K562 (cell line): ENCODE measurements around the gene DPEP1. TPM values are rescaled to one million over a fixed set of nuclear protein-coding genes. Genes with fewer than 3 reads are reported as not detected.
A peak's percentile ranks its signal among the peaks of the same experiment; 100 is the strongest.
"Not testable (repeated sequence)": the region's sequence is repeated elsewhere in the genome, so short reads cannot be mapped to it uniquely, and the experiment has no call there.

Experiments used
- ATAC-seq: fragments of 200-7000 bp; cut with Tn5 transposase; 3 replicates; pipeline ENCODE4 v1.9.1; 2020; ENCODE audit warnings: moderate library complexity
- BruUV-seq: library from RNA; stranded (reverse); fragments of 400-500 nt; replicated peaks from 2 replicates; lab custom pipeline; 2021; lab: Mats Ljungman, UMichigan
- CTCF ChIA-PET: fragments of 300-600 bp; formaldehyde crosslinking; extraction: SDS; loops from one replicate; lab custom pipeline; 2021; ENCODE audit warnings: low intra/inter-chr PET ratio; lab: Yijun Ruan, JAX
- POLR2A ChIA-PET: fragments of 300-600, 350-650 bp; sonication (Branson Sonifier 250); formaldehyde crosslinking; extraction: SDS; loops from one replicate; lab custom pipeline; 2021; ENCODE audit warnings: antibody characterized with exemption, inconsistent platforms; lab: Yijun Ruan, JAX
- DNase-seq, 4 experiments: peaks; one replicate each; pipeline versions ENCODE4 v3.0.0 to v3.0.0-alpha.2; 2011 to 2018; ENCODE audit warnings: low spot score in 3 of 4, mixed read lengths in 3 of 4; ENCODE audit errors: extremely low read depth in 1 of 4
- FAIRE-seq: peaks from 2 replicates; lab custom pipeline; 2011; peaks lifted over from hg19 to GRCh38; lab: Jason Lieb, UNC
- H2AFZ ChIP-seq: 2 replicates; pipeline ENCODE4 v1.6.0; 2011; ENCODE audit warnings: low read depth, low read length, control low read depth, inconsistent platforms
- H3K27ac ChIP-seq: fragments of 200-600 bp; 3 replicates; pipeline ENCODE4 v1.8.0; 2011; ENCODE audit warnings: low read depth, mild to moderate bottlenecking, control low read depth, inconsistent platforms, low read length, moderate library complexity, mixed read lengths; ENCODE audit errors: extremely low read depth
- H3K27me3 ChIP-seq, 2 experiments: fragments of 300-600 bp in 1 of 2; 2 replicates in 1 of 2; 3 replicates in 1 of 2; pipeline versions ENCODE4 v1.6.0 to v1.8.0; 2011; ENCODE audit warnings: inconsistent platforms in 2 of 2, low read length in 2 of 2, mild to moderate bottlenecking in 1 of 2, mixed read lengths in 1 of 2, moderate library complexity in 1 of 2; ENCODE audit not compliant: control insufficient read depth in 2 of 2, insufficient read depth in 2 of 2
- H3K36me3 ChIP-seq: fragments of 300-600 bp; 3 replicates; pipeline ENCODE4 v1.8.0; 2011; ENCODE audit warnings: mild to moderate bottlenecking, low read length, inconsistent platforms; ENCODE audit not compliant: control insufficient read depth, insufficient read depth
- H3K4me1 ChIP-seq, 2 experiments: fragments of 200-600 bp in 1 of 2; replicated peaks in 1 of 2; 2 replicates in 1 of 2; 3 replicates in 1 of 2; pipeline versions ENCODE4 v1.5.1 to v1.8.0; 2011; ENCODE audit warnings: inconsistent platforms in 2 of 2, low read length in 2 of 2, mild to moderate bottlenecking in 1 of 2, mixed read lengths in 1 of 2, moderate library complexity in 1 of 2; ENCODE audit not compliant: control insufficient read depth in 2 of 2, insufficient read depth in 2 of 2
- H3K4me2 ChIP-seq: 2 replicates; pipeline ENCODE4 v1.6.1; 2011; ENCODE audit warnings: low read length, control low read depth, inconsistent platforms, mixed read lengths; ENCODE audit not compliant: insufficient read depth
- H3K4me3 ChIP-seq: fragments of 200-600 bp; sonication (generic), shearing (Covaris generic); 2 replicates; pipeline ENCODE4 v1.5.1; 2016; ENCODE audit warnings: control low read depth, inconsistent platforms
- H3K79me2 ChIP-seq: fragments of 200-600 bp; 3 replicates; pipeline ENCODE4 v1.8.0; 2011; ENCODE audit warnings: low read length, inconsistent platforms; ENCODE audit not compliant: control insufficient read depth, insufficient read depth
- H3K9ac ChIP-seq, 2 experiments: 2 replicates each; pipeline versions ENCODE4 v1.6.0 to v1.6.1; 2011; ENCODE audit warnings: low read depth in 2 of 2, low read length in 2 of 2, control low read depth in 1 of 2, inconsistent platforms in 1 of 2, mild to moderate bottlenecking in 1 of 2, mixed read lengths in 1 of 2; ENCODE audit not compliant: insufficient read depth in 1 of 2
- H3K9me1 ChIP-seq: one replicate; pipeline ENCODE4 v1.6.0; 2011; ENCODE audit warnings: inconsistent platforms, mild to moderate bottlenecking, low read length, moderate library complexity; ENCODE audit not compliant: control insufficient read depth, insufficient read depth
- H3K9me3 ChIP-seq: replicated peaks from 2 replicates; pipeline ENCODE4 v1.5.1; 2011; ENCODE audit warnings: low read depth, low read length, inconsistent platforms; ENCODE audit not compliant: control insufficient read depth, insufficient read depth
- H4K20me1 ChIP-seq: replicated peaks from 2 replicates; pipeline ENCODE4 v1.6.1; 2011; ENCODE audit warnings: low read length, inconsistent platforms, mixed read lengths; ENCODE audit not compliant: control insufficient read depth, insufficient read depth
- ETV6 ChIP-seq, 3 experiments: fragments of 150-350 bp in 1 of 3; sonication (generic) in 1 of 3; formaldehyde crosslinking in 1 of 3; IDR thresholded peaks; 2 replicates each; pipeline versions ENCODE4 v1.6.1 to v1.8.0; 2014 to 2022; ENCODE audit warnings: borderline replicate concordance in 2 of 3, low read depth in 2 of 3, antibody characterized with exemption in 1 of 3, low read length in 1 of 3, mild to moderate bottlenecking in 1 of 3, missing genetic modification reagents in 1 of 3
- HDAC2 ChIP-seq: fragments of 450-650 bp; IDR thresholded peaks from 2 replicates; pipeline ENCODE4 v1.6.1; 2016; ENCODE audit warnings: mild to moderate bottlenecking
- PCBP1 ChIP-seq: fragments of 200-400 bp; formaldehyde crosslinking; IDR thresholded peaks from 2 replicates; pipeline ENCODE4 v1.6.1; 2018; ENCODE audit warnings: mild to moderate bottlenecking, low read depth, low read length; ENCODE audit not compliant: poor library complexity, severe bottlenecking
- RFX5 ChIP-seq: IDR thresholded peaks from 2 replicates; pipeline ENCODE4 v1.6.1; 2011; ENCODE audit warnings: low read depth, mild to moderate bottlenecking, improper control_type of control experiment, low read length
- WGBS: fragments of 100-300 bp; shearing (Covaris generic); methylation state at CpG from one replicate; pipeline ENCODE4 v1.1.6; 2016; ENCODE audit warnings: low coverage, mixed read lengths; ENCODE audit not compliant: insufficient coverage; ENCODE audit errors: missing lambda C conversion rate; 5-methylcytosine and 5-hydroxymethylcytosine counted together
- in situ Hi-C: fragments of 300-500 bp; cut with MboI; formaldehyde crosslinking; loops from 4 replicates; pipeline ENCODE4 v1.15.0; 2018; ENCODE audit warnings: inconsistent platforms, mixed read lengths
- intact Hi-C: fragments of 100-400 bp; cut with micrococcal nuclease; formaldehyde crosslinking; loops from 2 replicates; pipeline ENCODE4 v1.14.2; 2022
- polyA plus RNA-seq, 8 experiments: library from polyadenylated mRNA; depleted of rRNA in 4 of 8; stranded (reverse) in 5 of 8; unstranded in 3 of 8; fragments of >200 nt; fragmentation: Nextera tagmentation in 2 of 8; fragmentation: Illumina TruSeq in 1 of 8; extraction: Ambion mirVana in 2 of 8; extraction: Trizol in 1 of 8; gene quantifications; 2 replicates each; pipeline versions ENCODE4 v1.2.1 to v1.2.3, GENCODE V29; 2011 to 2014; ENCODE audit warnings: inconsistent platforms in 1 of 8, missing spikeins in 1 of 8
- total RNA-seq, 7 experiments: library from RNA; depleted of rRNA in 6 of 7; stranded (reverse); fragments of >200 nt in 6 of 7; fragmentation: Illumina TruSeq in 2 of 7; extraction: Trizol in 2 of 7; gene quantifications; 2 replicates each; pipeline versions ENCODE4 v1.2.1 to v1.2.3, GENCODE V29; 2011 to 2021; ENCODE audit warnings: low replicate concordance in 1 of 7

Gene DPEP1
- total and polyA plus RNA-seq, 9 of the 15 experiments (the other 6 are each of a cell fraction or from before 2014, with no cell fraction given) = 0.14 to 0.31 (median 0.20) TPM; not detected in 6

DNA sequence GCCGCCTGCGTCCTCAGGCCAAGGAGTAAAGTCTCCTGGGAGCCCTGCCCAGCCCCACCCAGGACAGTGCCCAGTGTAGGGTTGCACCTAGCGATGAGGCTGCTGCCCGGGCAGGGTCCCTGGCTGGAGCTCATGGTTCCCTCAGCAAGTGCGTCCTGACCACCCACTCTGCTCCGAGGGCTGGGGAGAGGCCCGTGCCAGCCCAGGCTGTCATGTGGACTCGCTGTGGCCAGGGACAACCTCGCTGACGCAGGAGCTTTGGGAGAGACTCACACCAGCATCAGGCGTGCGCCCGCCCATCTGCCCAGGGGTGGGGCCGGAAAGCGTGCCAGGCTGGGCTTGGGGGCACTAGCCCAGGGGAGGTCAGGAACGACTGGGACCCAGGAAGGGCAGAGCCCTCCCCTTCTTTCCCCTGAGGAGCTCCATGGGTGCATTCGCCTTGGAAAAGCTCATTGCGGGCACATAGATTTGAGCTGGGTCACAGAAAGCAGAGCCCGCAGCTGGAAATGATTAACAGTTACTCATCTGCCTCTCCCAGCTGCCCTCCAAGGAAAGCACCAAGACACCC lies 19.7 kb downstream of the DPEP1 start:
- intact Hi-C loops = no loop called here
- Histone ChIP-seq H3K4me3 (no peak overlapping the region), H3K9ac (no peak overlapping the region; a peak in 1 of 4 replicates), H2AFZ (no peak overlapping the region), H3K36me3 (no peaks in the 10 kb centered on the region), H3K9me1 (no peaks in the 10 kb centered on the region), H3K4me2 (no peak overlapping the region), H3K79me2 (no peaks in the 10 kb centered on the region), H3K4me1 (peaks cover 0 to 46% of the 10 kb centered on the region in 2 experiments; a peak in 2 of 5 replicates), H3K27ac (no peak overlapping the region), H3K27me3 (peaks cover 16 to 60% of the 10 kb centered on the region in 2 experiments), H3K9me3 (no peaks in the 10 kb centered on the region), H4K20me1 (no peaks in the 10 kb centered on the region)
- 18% methylated on average over 17 of the region's 19 CpGs for WGBS
- no peak for DNase-seq
- BruUV-seq = no TSS peak
- ATAC-seq = no peak
- POLR2A ChIA-PET = interaction anchor here (0.6 to 1.4 kb wide), 8 partner anchors 9 to 249 kb away, joined by 3 to 7 read pairs (median 3); no protein-coding TSS in a partner anchor
- TF ChIP-seq HDAC2 = no peak
- TF ChIP-seq RFX5 = no peak
- in situ Hi-C loops = no loop called here
- no peak for FAIRE-seq
- CTCF ChIA-PET = no interaction called here

- H3K36me3 ChIP-seq; H3K27ac ChIP-seq; H4K20me1 ChIP-seq; BruUV-seq; ATAC-seq; H2AFZ ChIP-seq; H3K79me2 ChIP-seq; H3K4me2 ChIP-seq; H3K9me1 ChIP-seq; CTCF ChIA-PET; H3K9ac ChIP-seq; H3K4me3 ChIP-seq; in situ Hi-C loops; DNase-seq; H3K9me3 ChIP-seq; TF ChIP-seq ETV6 (CRISPR knock-in tag; IDR thresholded peaks at IDR 0.05; ENCODE audit: borderline replicate concordance): not testable (repeated sequence)
- FAIRE-seq = peak; percentile 35
- peaks cover 0 to 46% of the 10 kb centered on the region in 2 experiments; a peak in 2 of 5 replicates for H3K4me1 ChIP-seq
- WGBS = 0% methylated on average over 1 of the region's 2 CpGs
- peak in 1 of 2 experiments; percentile 71; a peak in 2 of 4 replicates for TF ChIP-seq ETV6 (IDR thresholded peaks at IDR 0.05; ENCODE audit: borderline replicate concordance in 1 of 2, low read depth in 2 of 2, low read length in 1 of 2)
- TF ChIP-seq PCBP1 = peak; percentile 49
- intact Hi-C loops = loop anchor here (5.0 kb wide), 1 partner anchor 32 kb away; no protein-coding TSS in a partner anchor
- peaks cover 10 to 53% of the 10 kb centered on the region in 2 experiments for H3K27me3 ChIP-seq
- POLR2A ChIA-PET = interaction anchor here (0.6 to 1.4 kb wide), 5 partner anchors 10 to 69 kb away, joined by 3 to 5 read pairs (median 3); partner anchors contain the start of genes CHMP1A and SPATA33
Measured at GRCh38 chr16:89634463-89635385, 21.3 kb downstream of the DPEP1 start.
